Ramos (cell line): ENCODE data around the gene CCBE1.
"Not testable (repeated sequence)": the region's sequence is repeated elsewhere in the genome, so short reads cannot be mapped to it uniquely, and the experiment has no call there.

Source experiments
- in situ Hi-C: fragments of 300-500 bp; cut with MboI; formaldehyde crosslinking; loops from one replicate; pipeline ENCODE4 v1.14.3; 2022; ENCODE audit warnings: low sequenced_read_pairs; ENCODE audit not compliant: unreplicated experiment

CCBE1 gene

GRCh38 chr18:59660366-59660765 lies 36.9 kb downstream of the CCBE1 start:
- in situ Hi-C loops, result no loop called here

- in situ Hi-C loops, result no loop called here
Measured at GRCh38 chr18:59659508-59660170, 37.6 kb downstream of the CCBE1 start.

- in situ Hi-C loops, result no loop called here
Measured at GRCh38 chr18:59658941-59659340, 38.3 kb downstream of the CCBE1 start.

- in situ Hi-C loops, result no loop called here
Measured at GRCh38 chr18:59657012-59657411, 40.2 kb downstream of the CCBE1 start.

- in situ Hi-C loops, result no loop called here
Measured at GRCh38 chr18:59656373-59656887, 40.8 kb downstream of the CCBE1 start.

GRCh38 chr18:59655676-59656075 lies 41.5 kb downstream of the CCBE1 start:
- in situ Hi-C loops, result no loop called here

- in situ Hi-C loops, result no loop called here
Measured at GRCh38 chr18:59651071-59651470, 46.2 kb downstream of the CCBE1 start.

GRCh38 chr18:59650266-59650820 lies 46.9 kb downstream of the CCBE1 start:
- in situ Hi-C loops, result no loop called here

GRCh38 chr18:59649591-59649990 lies 47.6 kb downstream of the CCBE1 start:
- in situ Hi-C loops, result no loop called here

- in situ Hi-C loops, result not testable (repeated sequence)
Measured at GRCh38 chr18:59648469-59648868, 48.8 kb downstream of the CCBE1 start.

- in situ Hi-C loops, result no loop called here
Measured at GRCh38 chr18:59646963-59647307, 50.3 kb downstream of the CCBE1 start.

GRCh38 chr18:59646228-59646962 lies 50.8 kb downstream of the CCBE1 start:
- in situ Hi-C loops, result no loop called here

- in situ Hi-C loops, result no loop called here
Measured at GRCh38 chr18:59643740-59644139, 53.5 kb downstream of the CCBE1 start.

- in situ Hi-C loops, result no loop called here
Measured at GRCh38 chr18:59640721-59641120, 56.5 kb downstream of the CCBE1 start.

GRCh38 chr18:59639821-59640220 lies 57.4 kb downstream of the CCBE1 start:
- in situ Hi-C loops, result no loop called here

- in situ Hi-C loops, result no loop called here
Measured at GRCh38 chr18:59639136-59639535, 58.1 kb downstream of the CCBE1 start.

- in situ Hi-C loops, result no loop called here
Measured at GRCh38 chr18:59633961-59634485, 63.2 kb downstream of the CCBE1 start.

GRCh38 chr18:59633317-59633716 lies 63.9 kb downstream of the CCBE1 start:
- in situ Hi-C loops, result no loop called here

GRCh38 chr18:59631583-59632181 lies 65.5 kb downstream of the CCBE1 start:
- in situ Hi-C loops, result no loop called here

- in situ Hi-C loops, result no loop called here
Measured at GRCh38 chr18:59629894-59630293, 67.3 kb downstream of the CCBE1 start.

GRCh38 chr18:59628995-59629394 lies 68.2 kb downstream of the CCBE1 start:
- in situ Hi-C loops, result no loop called here
